Effector memory CD4-positive, alpha-beta T cell (primary cell): ENCODE data around the gene SFXN4.

Experiments
- DNase-seq, 3 donors: peaks; one replicate each; pipeline ENCODE4 v3.0.0-alpha.2; 2020
- H3K27ac ChIP-seq: 2 replicates; pipeline ENCODE4 v1.7.0; 2013; ENCODE audit warnings: mild to moderate bottlenecking, low read length, moderate library complexity; ENCODE audit not compliant: insufficient read depth, poor library complexity, severe bottlenecking
- H3K27me3 ChIP-seq: replicated peaks from 2 replicates; pipeline ENCODE4 v1.7.0; 2013; ENCODE audit warnings: mild to moderate bottlenecking, low read length; ENCODE audit not compliant: insufficient read depth, control insufficient read depth, poor library complexity, severe bottlenecking
- H3K36me3 ChIP-seq: 2 replicates; pipeline ENCODE4 v1.7.0; 2013; ENCODE audit warnings: mild to moderate bottlenecking, low read length, moderate library complexity; ENCODE audit not compliant: control insufficient read depth, insufficient read depth
- H3K4me1 ChIP-seq: 2 replicates; pipeline ENCODE4 v1.7.0; 2013; ENCODE audit warnings: low read length, mild to moderate bottlenecking; ENCODE audit not compliant: control insufficient read depth, insufficient read depth, poor library complexity, severe bottlenecking
- H3K4me3 ChIP-seq: 2 replicates; pipeline ENCODE4 v1.7.0; 2013; ENCODE audit warnings: low read length, low read depth, mild to moderate bottlenecking; ENCODE audit not compliant: insufficient read depth, poor library complexity, severe bottlenecking
- H3K9me3 ChIP-seq: 2 replicates; pipeline ENCODE4 v1.7.0; 2013; ENCODE audit warnings: mild to moderate bottlenecking, low read length, moderate library complexity; ENCODE audit not compliant: control insufficient read depth
- total RNA-seq, 3 donors: gene quantifications; one replicate each; lab custom pipeline; 2026; lab: John Stamatoyannopoulos, UW

The SFXN4 gene, protein sequence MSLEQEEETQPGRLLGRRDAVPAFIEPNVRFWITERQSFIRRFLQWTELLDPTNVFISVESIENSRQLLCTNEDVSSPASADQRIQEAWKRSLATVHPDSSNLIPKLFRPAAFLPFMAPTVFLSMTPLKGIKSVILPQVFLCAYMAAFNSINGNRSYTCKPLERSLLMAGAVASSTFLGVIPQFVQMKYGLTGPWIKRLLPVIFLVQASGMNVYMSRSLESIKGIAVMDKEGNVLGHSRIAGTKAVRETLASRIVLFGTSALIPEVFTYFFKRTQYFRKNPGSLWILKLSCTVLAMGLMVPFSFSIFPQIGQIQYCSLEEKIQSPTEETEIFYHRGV
- 7.7 to 12.8 (median 12.0) reads per million in 3 donors for total RNA-seq

DNA sequence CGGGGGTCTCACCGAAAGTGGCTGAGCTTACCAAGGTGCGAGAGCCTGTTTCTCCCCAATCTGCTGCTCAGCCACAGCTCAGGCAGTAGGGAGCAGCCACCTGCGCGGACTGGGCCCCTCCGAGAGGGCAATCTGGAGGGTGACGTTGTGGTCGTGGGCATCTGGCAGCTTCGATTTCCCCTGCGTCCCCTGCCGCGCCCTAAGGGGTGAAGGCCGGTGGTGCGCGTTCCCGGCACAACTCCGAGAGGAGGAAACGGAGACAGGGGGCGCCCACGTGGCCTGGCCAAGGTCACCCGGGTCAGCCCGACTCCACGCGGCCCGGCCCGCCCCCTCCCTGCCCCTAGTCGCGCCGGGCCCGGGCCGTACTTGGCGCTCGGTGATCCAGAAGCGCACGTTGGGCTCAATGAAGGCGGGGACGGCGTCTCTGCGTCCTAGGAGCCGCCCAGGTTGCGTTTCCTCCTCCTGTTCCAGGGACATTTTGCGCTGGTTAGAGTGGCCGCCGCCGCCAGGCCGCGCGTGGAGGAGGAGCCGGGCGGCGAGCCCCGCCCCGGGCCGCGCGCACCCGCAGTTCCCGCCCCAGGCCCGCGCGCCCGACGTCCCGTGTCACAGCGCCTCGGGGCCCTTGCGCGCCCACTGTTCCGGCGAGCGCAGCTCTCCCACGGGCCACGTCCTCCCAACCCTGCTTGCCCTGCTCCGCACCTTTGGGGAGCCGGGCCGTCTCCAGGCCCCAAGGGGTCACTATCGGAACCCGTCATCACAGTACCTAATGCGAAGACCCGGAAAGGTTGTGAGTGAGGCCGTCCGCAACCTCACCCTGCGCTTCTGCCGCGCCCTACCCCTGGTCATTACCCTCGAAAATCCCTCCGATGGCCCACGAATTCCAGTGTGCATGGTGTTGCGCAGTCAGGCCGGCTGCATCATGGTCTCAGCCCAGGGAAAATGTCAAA is at the start of gene SFXN4:
TSS of gene SFXN4 (minus strand) at position 544 of the 947 bp plus-strand sequence. CDS start at position 477, 67 bp downstream.
- H3K27ac ChIP-seq: peak within 1 kb of the TSS; percentile 77
- peak within 1 kb of the TSS; percentile 79 for H3K4me3 ChIP-seq
- DNase-seq: peak; percentile 53 to 71 (median 67)
- peaks cover 16% of the 10 kb centered on the region for H3K4me1 ChIP-seq
- H3K27me3 ChIP-seq: no peaks in the 10 kb centered on the region
- H3K36me3 ChIP-seq: peaks cover 16% of the 10 kb centered on the region
- H3K9me3 ChIP-seq: no peaks in the 10 kb centered on the region

DNA sequence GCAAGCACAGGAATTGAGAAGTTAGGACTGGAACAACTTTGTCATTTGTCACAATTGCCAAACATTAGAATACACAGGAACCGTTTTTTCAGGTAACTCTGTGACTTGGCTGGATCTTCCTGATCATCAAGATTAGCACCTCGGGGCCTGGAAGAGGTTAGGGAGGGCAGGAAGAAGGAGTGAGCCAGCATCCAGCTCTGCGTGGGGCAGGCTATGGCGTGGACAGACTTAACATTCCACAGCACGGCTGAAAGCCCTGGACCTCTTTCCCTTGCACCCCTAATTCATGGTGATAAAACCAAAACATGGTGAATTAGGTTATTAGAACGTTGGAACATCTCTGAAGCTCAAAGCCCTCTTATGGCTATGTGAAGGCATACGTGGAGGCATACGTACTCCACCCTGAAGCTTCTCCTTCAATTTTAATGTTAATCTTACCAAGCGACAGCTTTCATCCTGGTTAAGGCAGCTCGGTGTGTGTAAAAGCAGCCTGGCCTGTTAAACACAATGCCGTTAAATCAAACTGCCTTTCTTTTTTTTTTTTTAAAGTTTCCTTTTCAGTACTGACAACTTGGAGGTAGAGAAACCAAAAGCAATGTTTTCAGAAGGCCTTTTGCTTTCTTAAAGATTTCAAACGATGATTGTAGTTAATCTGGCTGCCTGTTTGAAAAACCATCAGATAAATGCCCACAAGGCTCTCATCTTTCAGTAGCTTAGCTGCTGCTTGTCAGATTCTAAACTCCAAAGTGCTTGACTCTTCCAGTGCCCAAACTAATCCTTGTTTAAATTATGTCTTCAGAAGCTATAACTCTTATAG is 46.3 kb upstream of the SFXN4 start:
- H3K4me1 ChIP-seq: peaks cover 15% of the 10 kb centered on the region
- no peak for DNase-seq
- no peaks in the 10 kb centered on the region for H3K27me3 ChIP-seq
- peak overlapping the region; percentile 47 for H3K4me3 ChIP-seq
- H3K9me3 ChIP-seq: no peaks in the 10 kb centered on the region
- no peaks in the 10 kb centered on the region for H3K36me3 ChIP-seq
- H3K27ac ChIP-seq: peak overlapping the region; percentile 75

DNA sequence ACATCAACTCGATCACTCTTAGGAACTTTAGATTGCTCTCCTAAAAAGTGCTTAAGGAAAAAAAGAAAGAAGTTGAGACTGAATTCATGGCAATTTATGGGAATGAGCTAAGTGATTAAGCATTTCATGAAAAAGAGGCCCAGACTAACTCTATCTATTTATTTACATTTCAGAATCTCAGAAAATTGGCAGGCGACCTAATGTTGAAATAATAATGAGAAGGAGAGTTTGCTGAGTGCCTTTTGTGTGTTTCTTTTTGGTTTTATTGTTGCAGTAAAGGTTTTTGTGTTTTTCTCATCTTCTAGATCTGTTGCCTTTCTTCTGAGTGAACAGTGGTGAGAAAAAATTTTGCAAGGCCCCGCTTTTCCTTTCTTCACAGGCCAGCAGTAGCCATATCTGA is 45.7 kb upstream of the SFXN4 start:
- Histone ChIP-seq H3K4me3 (no peak overlapping the region), H3K27ac (peak overlapping the region; percentile 75), H3K36me3 (no peaks in the 10 kb centered on the region), H3K4me1 (peaks cover 19% of the 10 kb centered on the region), H3K27me3 (no peaks in the 10 kb centered on the region), H3K9me3 (no peaks in the 10 kb centered on the region)
- DNase-seq: no peak

DNA sequence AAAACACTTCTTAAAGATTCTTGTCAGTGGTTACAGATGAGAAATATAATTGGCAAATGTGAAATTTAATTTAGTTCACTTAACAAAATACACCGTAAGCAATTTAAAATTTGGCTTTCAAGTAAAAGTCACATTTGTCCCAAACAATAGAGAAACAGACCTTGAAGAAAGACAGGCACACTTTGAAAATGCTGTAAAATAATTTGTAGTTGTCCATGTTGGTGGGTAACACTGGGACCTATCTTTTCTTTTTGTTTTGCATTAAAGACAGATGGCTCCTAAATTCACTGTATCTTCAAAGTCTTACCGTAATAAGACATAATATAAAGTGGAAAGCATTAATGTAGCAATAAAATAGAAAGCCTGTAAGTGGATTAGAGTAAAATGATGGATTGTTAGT is 45.1 kb upstream of the SFXN4 start:
- Histone ChIP-seq H3K4me1 (peaks cover 24% of the 10 kb centered on the region), H3K36me3 (no peaks in the 10 kb centered on the region), H3K9me3 (no peaks in the 10 kb centered on the region), H3K27ac (no peak overlapping the region), H3K4me3 (no peak overlapping the region), H3K27me3 (no peaks in the 10 kb centered on the region)
- DNase-seq: no peak

DNA sequence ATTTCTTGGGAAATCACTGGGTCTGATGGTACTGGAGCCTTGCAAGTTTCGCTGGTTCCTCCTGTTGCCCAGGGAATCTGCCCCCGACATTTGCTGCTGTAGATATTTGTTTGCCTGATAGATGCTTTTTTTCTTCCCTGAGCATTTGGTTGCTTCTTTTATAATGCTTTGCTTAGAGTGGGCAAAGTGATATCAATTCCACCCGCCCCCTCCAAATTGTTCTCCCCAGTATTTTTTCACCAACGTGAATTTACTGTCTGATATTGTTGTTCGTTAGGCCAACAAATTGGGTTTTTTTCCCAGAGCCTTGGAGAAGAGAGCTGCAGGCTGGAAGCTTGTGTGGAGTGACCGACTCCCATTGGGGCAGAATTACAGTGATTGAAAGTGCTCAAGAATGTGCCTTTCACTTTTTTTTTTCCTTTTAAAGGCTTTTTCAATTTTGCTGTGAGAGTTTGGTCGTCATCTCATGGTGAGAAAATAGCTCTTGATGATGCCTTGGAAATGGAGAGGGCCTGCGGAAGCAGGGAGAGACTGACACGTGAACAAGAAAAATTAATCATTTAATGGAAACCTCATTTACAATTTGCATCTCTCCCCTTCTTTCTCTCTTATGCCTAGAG is 44.3 kb upstream of the SFXN4 start:
- peak overlapping the region; percentile 95 for H3K4me3 ChIP-seq
- no peak for DNase-seq
- peaks cover 24% of the 10 kb centered on the region for H3K4me1 ChIP-seq
- no peaks in the 10 kb centered on the region for H3K9me3 ChIP-seq
- peak overlapping the region; percentile 77 for H3K27ac ChIP-seq
- H3K27me3 ChIP-seq: no peaks in the 10 kb centered on the region
- no peaks in the 10 kb centered on the region for H3K36me3 ChIP-seq

DNA sequence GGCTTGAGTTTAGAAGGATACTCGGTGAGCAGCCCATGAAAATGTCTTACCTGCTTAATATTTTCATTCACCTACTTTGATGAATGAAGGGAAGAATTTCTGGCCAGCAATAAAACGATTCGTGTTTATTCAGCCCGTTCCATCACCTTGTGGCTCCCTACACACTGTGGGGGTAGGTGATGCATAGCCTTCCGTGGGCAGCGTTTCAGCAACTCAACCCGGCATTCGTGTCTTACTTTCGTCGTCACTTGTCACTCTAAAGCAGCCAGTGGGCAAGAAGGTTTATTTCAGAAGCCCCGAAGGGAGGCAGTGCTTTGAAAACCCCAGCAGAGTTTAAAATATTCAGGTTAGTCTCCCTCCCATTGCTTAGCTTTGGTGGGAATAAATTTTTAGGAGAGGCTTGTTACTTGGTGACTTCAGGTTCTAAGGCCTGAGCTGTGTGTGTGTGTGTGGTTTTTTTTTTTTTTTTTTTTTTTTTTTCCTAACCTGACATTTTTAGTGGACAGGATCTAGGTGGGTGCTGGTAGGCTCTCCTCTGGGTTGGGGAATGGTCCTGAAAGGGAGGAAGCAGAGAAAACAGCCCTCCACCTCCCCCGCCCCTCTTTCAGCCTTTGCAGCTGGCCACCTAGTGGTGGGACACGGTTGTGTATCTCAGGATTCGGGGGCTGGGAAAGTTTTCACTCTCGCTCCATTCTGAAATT is 43.7 kb upstream of the SFXN4 start:
- peak; percentile 19 to 41 (median 37) for DNase-seq
- no peaks in the 10 kb centered on the region for H3K9me3 ChIP-seq
- H3K36me3 ChIP-seq: no peaks in the 10 kb centered on the region
- peaks cover 24% of the 10 kb centered on the region for H3K4me1 ChIP-seq
- H3K27me3 ChIP-seq: no peaks in the 10 kb centered on the region
- peak overlapping the region; percentile 95 for H3K4me3 ChIP-seq
- peak overlapping the region; percentile 77 for H3K27ac ChIP-seq

DNA sequence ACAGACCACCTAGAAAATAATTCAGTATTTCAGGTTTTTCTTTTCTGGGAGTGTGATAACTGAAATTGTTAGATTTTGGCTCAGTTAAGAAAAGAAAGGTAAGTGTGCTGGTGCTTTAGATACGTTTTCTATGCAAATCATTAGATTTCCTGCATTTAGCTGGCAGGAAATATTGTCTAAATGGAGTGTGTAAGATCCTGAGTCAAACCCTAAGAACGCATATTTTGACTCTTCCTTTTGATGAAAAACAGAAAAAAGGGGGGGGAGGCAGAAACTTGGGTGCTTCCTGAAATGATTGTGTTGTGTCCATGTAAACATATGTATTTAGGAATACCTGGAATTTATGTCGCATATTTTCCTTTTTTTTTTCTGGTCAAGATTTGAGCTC is 43.0 kb upstream of the SFXN4 start:
- Histone ChIP-seq H3K36me3 (no peaks in the 10 kb centered on the region), H3K27ac (peak overlapping the region; percentile 77), H3K27me3 (no peaks in the 10 kb centered on the region), H3K4me1 (peaks cover 24% of the 10 kb centered on the region), H3K4me3 (peak overlapping the region; percentile 95), H3K9me3 (no peaks in the 10 kb centered on the region)
- no peak for DNase-seq

DNA sequence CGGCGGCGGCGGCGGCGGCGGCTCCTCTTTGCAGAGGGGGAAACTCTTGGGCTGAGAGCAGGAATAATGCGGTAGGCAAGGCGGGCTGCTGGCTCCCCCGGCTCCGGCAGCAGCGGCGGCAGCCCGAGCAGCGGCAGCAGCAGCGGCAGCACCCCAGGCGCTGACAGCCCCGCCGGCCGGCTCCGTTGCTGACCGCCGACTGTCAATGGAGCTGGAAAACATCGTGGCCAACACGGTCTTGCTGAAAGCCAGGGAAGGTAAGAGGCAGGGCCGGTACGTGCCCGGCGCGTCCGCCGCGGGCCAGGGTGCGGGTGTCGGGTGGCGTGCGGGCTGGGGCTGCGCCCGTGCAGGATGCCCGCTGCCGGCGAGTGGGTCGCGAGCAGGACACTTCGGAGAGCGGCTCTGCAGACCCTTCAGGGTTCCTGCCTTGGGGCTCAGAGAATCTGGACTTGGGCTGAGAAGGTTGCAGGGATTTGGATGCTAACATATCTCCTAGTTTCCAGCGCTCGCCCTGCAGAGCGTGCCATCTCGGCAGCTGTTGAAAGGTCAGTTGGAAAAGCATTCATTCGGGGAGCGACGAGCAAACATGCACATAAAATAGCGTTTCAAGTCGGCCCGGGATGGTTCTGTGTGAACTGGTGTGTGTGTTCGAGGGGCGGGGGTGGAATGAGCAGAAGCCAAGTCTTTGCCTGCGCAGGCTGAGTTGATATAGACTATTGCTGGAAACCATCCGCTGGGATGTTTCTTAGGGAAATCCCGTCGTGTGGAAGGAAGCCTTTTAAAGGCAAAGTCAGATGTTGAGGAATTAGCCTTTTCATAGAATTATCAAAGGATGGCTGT is 42.4 kb upstream of the SFXN4 start:
- DNase-seq: peak in 1 of 3 donors; percentile 17
- H3K4me1 ChIP-seq: peaks cover 23% of the 10 kb centered on the region
- no peaks in the 10 kb centered on the region for H3K36me3 ChIP-seq
- H3K9me3 ChIP-seq: no peaks in the 10 kb centered on the region
- H3K4me3 ChIP-seq: peak overlapping the region; percentile 95
- H3K27me3 ChIP-seq: no peaks in the 10 kb centered on the region
- H3K27ac ChIP-seq: peak overlapping the region; percentile 77
